ENCODE measurements around the gene B4GALT5.
A peak's percentile ranks its signal among the peaks of the same experiment; 100 is the strongest.
"Not testable (repeated sequence)": the region's sequence is repeated elsewhere in the genome, so short reads cannot be mapped to it uniquely, and the experiment has no call there.

Gene B4GALT5

GRCh38 chr20:49677777-49678758 is 35.6 kb downstream of the B4GALT5 start:
- no peak for DNase-seq

- DNase-seq: peak; percentile 65 to 70
These were observed 36.9 kb downstream of the B4GALT5 start for GRCh38 chr20:49676581-49677291.

- DNase-seq: no peak
These were observed 38.1 kb downstream of the B4GALT5 start for GRCh38 chr20:49675368-49676151.

- no peak for DNase-seq
These were observed 39.0 kb downstream of the B4GALT5 start for GRCh38 chr20:49674383-49675352.

GRCh38 chr20:49672096-49672664 is 41.5 kb downstream of the B4GALT5 start:
- no peak for DNase-seq

- DNase-seq: no peak
These were observed 42.2 kb downstream of the B4GALT5 start for GRCh38 chr20:49671433-49671832.

GRCh38 chr20:49669601-49670189 is 44.0 kb downstream of the B4GALT5 start:
- peak in 1 of 2 donors; percentile 47 for DNase-seq

GRCh38 chr20:49668878-49669195 is 44.8 kb downstream of the B4GALT5 start:
- not testable (repeated sequence) for DNase-seq

GRCh38 chr20:49668181-49668877 is 45.3 kb downstream of the B4GALT5 start:
- DNase-seq: peak; percentile 83 to 85

GRCh38 chr20:49666911-49667310 is 46.8 kb downstream of the B4GALT5 start:
- DNase-seq: no peak

GRCh38 chr20:49665796-49666195 is 47.9 kb downstream of the B4GALT5 start:
- no peak for DNase-seq

- no peak for DNase-seq
These were observed 48.9 kb downstream of the B4GALT5 start for GRCh38 chr20:49664612-49665313.

- no peak for DNase-seq
These were observed 50.6 kb downstream of the B4GALT5 start for GRCh38 chr20:49663112-49663511.

GRCh38 chr20:49661560-49662329 is 51.9 kb downstream of the B4GALT5 start:
- DNase-seq: peak in 1 of 2 donors; percentile 4

- no peak for DNase-seq
These were observed 52.8 kb downstream of the B4GALT5 start for GRCh38 chr20:49660912-49661311.

- DNase-seq: no peak
These were observed 54.6 kb downstream of the B4GALT5 start for GRCh38 chr20:49659056-49659455.

GRCh38 chr20:49658508-49658907 is 55.2 kb downstream of the B4GALT5 start:
- no peak for DNase-seq

- no peak for DNase-seq
These were observed 56.4 kb downstream of the B4GALT5 start for GRCh38 chr20:49657118-49657901.
